Osteoblast (primary cell): ENCODE data around the gene NPAS3. TPM values are rescaled to one million over a fixed set of nuclear protein-coding genes. Genes with fewer than 3 reads are reported as not detected.

Experiments
- DNase-seq: peaks from one replicate; pipeline ENCODE4 v3.0.0; 2011; ENCODE audit warnings: low spot score, mixed read lengths; ENCODE audit not compliant: insufficient read length; ENCODE audit errors: missing footprints
- H2AFZ ChIP-seq: 2 replicates; pipeline ENCODE4 v1.6.0; 2011; ENCODE audit warnings: mild to moderate bottlenecking, low read length
- H3K27ac ChIP-seq: 2 replicates; pipeline ENCODE4 v1.5.1; 2011; ENCODE audit warnings: mild to moderate bottlenecking, low read depth, low read length, moderate library complexity
- H3K27me3 ChIP-seq: 2 replicates; pipeline ENCODE4 v1.6.0; 2012; ENCODE audit warnings: mild to moderate bottlenecking, control low read depth, inconsistent platforms, low read length, moderate library complexity; ENCODE audit not compliant: insufficient read depth
- H3K36me3 ChIP-seq: 2 replicates; pipeline ENCODE4 v1.5.1; 2011; ENCODE audit warnings: mild to moderate bottlenecking, low read length, control low read depth, moderate library complexity; ENCODE audit not compliant: insufficient read depth
- H3K4me1 ChIP-seq: 2 replicates; pipeline ENCODE4 v1.5.1; 2011; ENCODE audit warnings: mild to moderate bottlenecking, low read length, control low read depth, moderate library complexity; ENCODE audit not compliant: insufficient read depth
- H3K4me2 ChIP-seq: 2 replicates; pipeline ENCODE4 v1.6.0; 2011; ENCODE audit warnings: mild to moderate bottlenecking, low read length; ENCODE audit not compliant: insufficient read depth
- H3K4me3 ChIP-seq: fragments of 200-600 bp; sonication (generic); 3 replicates; pipeline ENCODE4 v1.5.1; 2012; ENCODE audit warnings: mild to moderate bottlenecking, low read length, inconsistent platforms; ENCODE audit not compliant: insufficient read depth
- H3K79me2 ChIP-seq: 2 replicates; pipeline ENCODE4 v1.6.0; 2012; ENCODE audit warnings: mild to moderate bottlenecking, low read length, control low read depth, inconsistent platforms; ENCODE audit not compliant: insufficient read depth
- H3K9me3 ChIP-seq: 2 replicates; pipeline ENCODE4 v1.5.1; 2011; ENCODE audit warnings: low read depth, low read length, control low read depth
- H4K20me1 ChIP-seq: 2 replicates; pipeline ENCODE4 v1.6.0; 2012; ENCODE audit warnings: mild to moderate bottlenecking, low read length, control low read depth; ENCODE audit not compliant: insufficient read depth
- CTCF ChIP-seq: IDR thresholded peaks from 2 replicates; pipeline ENCODE4 v1.5.1; 2011; ENCODE audit warnings: mild to moderate bottlenecking, low read depth, low read length, moderate library complexity; ENCODE audit errors: extremely low read depth
- total RNA-seq: library from RNA; depleted of rRNA; stranded (reverse); fragments of >200 nt; gene quantifications from 2 replicates; pipeline ENCODE4 v1.2.3, GENCODE V29; 2012

Gene NPAS3
- total RNA-seq, 1 donor = 0.72 TPM

GRCh38 chr14:33315721-33316120 is 377.0 kb downstream of the NPAS3 start:
- no peaks in the 10 kb centered on the region for H3K36me3 ChIP-seq
- no peaks in the 10 kb centered on the region for H3K27me3 ChIP-seq
- TF ChIP-seq CTCF = no peak
- no peak overlapping the region for H3K27ac ChIP-seq
- H2AFZ ChIP-seq = no peak overlapping the region
- no peak overlapping the region for H3K4me3 ChIP-seq
- DNase-seq = no peak
- no peak overlapping the region for H3K4me2 ChIP-seq
- H3K79me2 ChIP-seq = no peaks in the 10 kb centered on the region
- no peaks in the 10 kb centered on the region for H4K20me1 ChIP-seq
- no peaks in the 10 kb centered on the region for H3K9me3 ChIP-seq
- H3K4me1 ChIP-seq = no peaks in the 10 kb centered on the region

- no peak for TF ChIP-seq CTCF
Observed at GRCh38 chr14:33317675-33318074, 379.0 kb downstream of the NPAS3 start.

GRCh38 chr14:33323979-33324378 is 385.3 kb downstream of the NPAS3 start:
- Histone ChIP-seq H3K27me3 (no peaks in the 10 kb centered on the region), H3K36me3 (no peaks in the 10 kb centered on the region), H3K4me3 (no peak overlapping the region), H3K4me1 (no peaks in the 10 kb centered on the region), H3K9me3 (no peaks in the 10 kb centered on the region), H3K79me2 (no peaks in the 10 kb centered on the region), H3K4me2 (no peak overlapping the region), H3K27ac (no peak overlapping the region), H2AFZ (no peak overlapping the region), H4K20me1 (no peaks in the 10 kb centered on the region)
- no peak for TF ChIP-seq CTCF
- no peak for DNase-seq

More at GRCh38 chr14:33317675-33318074, 379.0 kb downstream of the NPAS3 start:
- no peaks in the 10 kb centered on the region for H3K79me2 ChIP-seq
- no peak for DNase-seq
- H3K4me1 ChIP-seq = no peaks in the 10 kb centered on the region
- H4K20me1 ChIP-seq = no peaks in the 10 kb centered on the region
- no peaks in the 10 kb centered on the region for H3K36me3 ChIP-seq
- H3K9me3 ChIP-seq = no peaks in the 10 kb centered on the region
- H3K27me3 ChIP-seq = no peaks in the 10 kb centered on the region
- no peak overlapping the region for H3K4me3 ChIP-seq
- H2AFZ ChIP-seq = no peak overlapping the region
- no peak overlapping the region for H3K27ac ChIP-seq
- H3K4me2 ChIP-seq = no peak overlapping the region

- Histone ChIP-seq H3K79me2 (no peaks in the 10 kb centered on the region), H4K20me1 (no peaks in the 10 kb centered on the region)
- DNase-seq = no peak
Observed at GRCh38 chr14:33331176-33331949, 392.7 kb downstream of the NPAS3 start.

More at GRCh38 chr14:33331176-33331949, 392.7 kb downstream of the NPAS3 start:
- H2AFZ ChIP-seq = no peak overlapping the region
- H3K27me3 ChIP-seq = no peaks in the 10 kb centered on the region
- H3K4me3 ChIP-seq = no peak overlapping the region
- no peaks in the 10 kb centered on the region for H3K36me3 ChIP-seq
- no peak overlapping the region for H3K4me2 ChIP-seq
- no peak for TF ChIP-seq CTCF
- no peaks in the 10 kb centered on the region for H3K4me1 ChIP-seq
- H3K27ac ChIP-seq = no peak overlapping the region
- no peaks in the 10 kb centered on the region for H3K9me3 ChIP-seq
